ENCODE data around the gene CFD.

Gene CFD

GRCh38 chr19:892243-892893, 32.9 kb downstream of the CFD start:
- peak; percentile 61 for DNase-seq

GRCh38 chr19:892894-893689, 33.6 kb downstream of the CFD start, which contains the start of the genes MED16 and RNU6-9:
TSS of gene MED16 (minus strand) at chr19:893187. CDS start at chr19:891131, 2,056 bp downstream.
TSS of gene RNU6-9 (plus strand) at chr19:893484.
- DNase-seq: peak; percentile 98

- no peak for DNase-seq
Observed at GRCh38 chr19:896434-896833, 37.0 kb downstream of the CFD start.

- no peak for DNase-seq
Observed at GRCh38 chr19:896999-897398, 37.5 kb downstream of the CFD start.

- DNase-seq: no peak
Observed at GRCh38 chr19:897442-898039, 38.1 kb downstream of the CFD start.

GRCh38 chr19:898663-899062, 39.2 kb downstream of the CFD start:
- no peak for DNase-seq

- no peak for DNase-seq
Observed at GRCh38 chr19:899336-900042, 40.0 kb downstream of the CFD start.

- DNase-seq: no peak
Observed at GRCh38 chr19:900043-900301, 40.5 kb downstream of the CFD start.

GRCh38 chr19:900302-901111, 41.0 kb downstream of the CFD start:
- peak; percentile 72 for DNase-seq

GRCh38 chr19:901216-902092, 42.0 kb downstream of the CFD start:
- no peak for DNase-seq

GRCh38 chr19:902093-902370, 42.6 kb downstream of the CFD start:
- no peak for DNase-seq

- no peak for DNase-seq
Observed at GRCh38 chr19:902446-903226, 43.2 kb downstream of the CFD start.

GRCh38 chr19:903266-903797, 43.9 kb downstream of the CFD start:
- DNase-seq: no peak

GRCh38 chr19:904545-904944, 45.1 kb downstream of the CFD start:
- no peak for DNase-seq

GRCh38 chr19:906480-906879, 47.0 kb downstream of the CFD start:
- no peak for DNase-seq

- peak; percentile 100 for DNase-seq
Observed at GRCh38 chr19:907183-907853, 47.9 kb downstream of the CFD start.

GRCh38 chr19:911197-912033, 52.0 kb downstream of the CFD start:
- DNase-seq: no peak

- DNase-seq: peak; percentile 51
Observed at GRCh38 chr19:912181-913079, 53.0 kb downstream of the CFD start.
